Mesenchymal stem cell (in vitro differentiated cells and primary cell): ENCODE results near the gene TRPV2.

Experiments used
- DNase-seq: peaks from one replicate; pipeline ENCODE4 v3.0.0-alpha.2; 2013
- H2AFZ ChIP-seq: one replicate; pipeline ENCODE4 v1.6.1; 2013; ENCODE audit warnings: low read depth, mild to moderate bottlenecking, control low read depth, inconsistent platforms, low read length, moderate library complexity
- H2AK5ac ChIP-seq: 2 replicates; pipeline ENCODE4 v1.6.1; 2013; ENCODE audit warnings: low read length, moderate library complexity, mild to moderate bottlenecking, inconsistent platforms; ENCODE audit not compliant: severe bottlenecking
- H2BK120ac ChIP-seq: one replicate; pipeline ENCODE4 v1.6.1; 2013; ENCODE audit warnings: low read depth, mild to moderate bottlenecking, inconsistent platforms, low read length, moderate library complexity
- H2BK12ac ChIP-seq, 2 experiments: one replicate each; pipeline ENCODE4 v1.6.1; 2013; ENCODE audit warnings: inconsistent platforms in 2 of 2, low read length in 2 of 2, mild to moderate bottlenecking in 2 of 2, moderate library complexity in 2 of 2, control low read depth in 1 of 2
- H2BK15ac ChIP-seq: one replicate; pipeline ENCODE4 v1.6.1; 2013; ENCODE audit warnings: mild to moderate bottlenecking, low read depth, inconsistent platforms; ENCODE audit not compliant: poor library complexity, severe bottlenecking
- H2BK5ac ChIP-seq: 2 replicates; pipeline ENCODE4 v1.6.1; 2013; ENCODE audit warnings: low read depth, mild to moderate bottlenecking, low read length, control low read depth, inconsistent platforms; ENCODE audit not compliant: poor library complexity, severe bottlenecking
- H3K14ac ChIP-seq, 2 experiments: one replicate each; pipeline ENCODE4 v1.6.1; 2013; ENCODE audit warnings: inconsistent platforms in 2 of 2, low read length in 2 of 2, control low read depth in 1 of 2, mild to moderate bottlenecking in 1 of 2, moderate library complexity in 1 of 2
- H3K18ac ChIP-seq, 2 experiments: one replicate each; pipeline ENCODE4 v1.6.1; 2013; ENCODE audit warnings: inconsistent platforms in 2 of 2, low read length in 2 of 2, control low read depth in 1 of 2, low read depth in 1 of 2, mild to moderate bottlenecking in 1 of 2
- H3K23ac ChIP-seq, 2 experiments: one replicate each; pipeline ENCODE4 v1.6.1; 2013; ENCODE audit warnings: inconsistent platforms in 2 of 2, low read length in 2 of 2, mild to moderate bottlenecking in 2 of 2, moderate library complexity in 2 of 2, control low read depth in 1 of 2
- H3K27ac ChIP-seq: 2 replicates; pipeline ENCODE4 v1.5.1; 2013; ENCODE audit warnings: mild to moderate bottlenecking, moderate library complexity, low read length, control low read depth, inconsistent platforms; ENCODE audit not compliant: poor library complexity, severe bottlenecking
- H3K27me3 ChIP-seq, 2 experiments: 2 replicates each; pipeline versions ENCODE4 v1.6.1 to v1.7.0; 2013; ENCODE audit warnings: low read length in 2 of 2, mild to moderate bottlenecking in 2 of 2, moderate library complexity in 2 of 2, control low read depth in 1 of 2, inconsistent platforms in 1 of 2; ENCODE audit not compliant: control insufficient read depth in 1 of 2, insufficient read depth in 1 of 2
- H3K36me3 ChIP-seq, 2 experiments: 2 replicates each; pipeline versions ENCODE4 v1.6.1 to v1.7.0; 2013; ENCODE audit warnings: low read length in 2 of 2, control low read depth in 1 of 2, inconsistent platforms in 1 of 2, low read depth in 1 of 2, mild to moderate bottlenecking in 1 of 2; ENCODE audit not compliant: insufficient read depth in 2 of 2, control insufficient read depth in 1 of 2
- H3K4ac ChIP-seq, 2 experiments: one replicate each; pipeline ENCODE4 v1.6.1; 2013; ENCODE audit warnings: inconsistent platforms in 2 of 2, low read length in 2 of 2, mild to moderate bottlenecking in 2 of 2, moderate library complexity in 2 of 2, control low read depth in 1 of 2, low read depth in 1 of 2
- H3K4me1 ChIP-seq: 2 replicates; pipeline ENCODE4 v1.6.1; 2013; ENCODE audit warnings: low read depth, low read length, control low read depth; ENCODE audit not compliant: control insufficient read depth, insufficient read depth
- H3K4me2 ChIP-seq: 2 replicates; pipeline ENCODE4 v1.6.1; 2013; ENCODE audit warnings: low read length, mild to moderate bottlenecking, inconsistent platforms; ENCODE audit not compliant: poor library complexity, severe bottlenecking
- H3K4me3 ChIP-seq, 2 experiments: 2 replicates each; pipeline versions ENCODE4 v1.5.1 to v1.7.0; 2013; ENCODE audit warnings: low read length in 2 of 2, mild to moderate bottlenecking in 2 of 2, control low read depth in 1 of 2, low read depth in 1 of 2; ENCODE audit not compliant: insufficient read depth in 1 of 2
- H3K79me1 ChIP-seq: replicated peaks from 2 replicates; pipeline ENCODE4 v1.6.1; 2013; ENCODE audit warnings: mild to moderate bottlenecking, control low read depth, low read length, inconsistent platforms; ENCODE audit not compliant: poor library complexity, severe bottlenecking
- H3K9ac ChIP-seq: 2 replicates; pipeline ENCODE4 v1.7.0; 2013; ENCODE audit warnings: mild to moderate bottlenecking, low read length, moderate library complexity
- H3K9me3 ChIP-seq: 2 replicates; pipeline ENCODE4 v1.7.0; 2013; ENCODE audit warnings: mild to moderate bottlenecking, low read length; ENCODE audit not compliant: control insufficient read depth
- H4K8ac ChIP-seq: one replicate; pipeline ENCODE4 v1.6.1; 2013; ENCODE audit warnings: inconsistent platforms, mild to moderate bottlenecking, low read length, moderate library complexity
- H4K91ac ChIP-seq: one replicate; pipeline ENCODE4 v1.6.1; 2013; ENCODE audit warnings: mild to moderate bottlenecking, low read length, inconsistent platforms
- WGBS: methylation state at CpG from one replicate; pipeline ENCODE4 v1.1.7; 2013; ENCODE audit warnings: mixed read lengths; 5-methylcytosine and 5-hydroxymethylcytosine counted together

TRPV2 gene

DNA sequence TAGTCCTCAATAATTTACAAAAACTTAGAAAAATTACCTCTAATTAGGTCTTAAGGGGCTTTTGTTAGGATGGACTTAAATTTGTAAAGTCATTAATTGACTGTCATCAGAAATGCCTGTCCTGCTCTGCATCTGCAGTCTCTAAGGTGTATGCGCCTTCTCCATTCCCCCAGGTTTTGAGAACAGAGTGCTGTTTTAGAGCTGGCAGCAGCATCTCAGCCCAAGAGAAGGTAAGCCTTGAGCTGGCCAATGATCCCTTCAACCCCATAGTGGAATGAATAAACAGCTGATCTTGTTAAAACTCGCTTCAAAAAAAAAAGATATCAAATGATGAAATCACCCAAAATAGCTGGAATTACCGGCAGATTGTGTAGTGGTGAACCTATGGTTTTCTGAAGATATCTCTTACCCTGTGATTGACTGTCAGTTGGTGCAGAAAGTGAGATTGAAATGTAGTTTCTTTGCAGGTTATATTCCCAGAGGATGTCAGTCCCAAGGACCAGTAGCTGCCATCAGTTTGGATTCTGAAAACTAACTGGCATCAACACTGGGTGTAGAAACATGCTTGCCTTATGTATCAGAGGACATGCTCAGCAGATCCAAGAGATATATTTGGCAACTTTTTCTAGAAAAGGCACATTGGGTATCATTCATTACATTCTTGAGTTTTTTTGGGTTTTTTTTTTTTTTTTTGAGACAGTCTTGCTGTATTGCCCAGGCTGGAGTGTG, 25.7 kb downstream of the TRPV2 start:
- no peak overlapping the region for H3K23ac ChIP-seq
- no peak overlapping the region for H4K8ac ChIP-seq
- peak overlapping the region; percentile 94 for H3K9ac ChIP-seq
- H2AFZ ChIP-seq: no peak overlapping the region
- H3K27ac ChIP-seq: no peak overlapping the region
- peaks cover 7% of the 10 kb centered on the region for H3K79me1 ChIP-seq
- no peak overlapping the region for H2AK5ac ChIP-seq
- H2BK5ac ChIP-seq: no peak overlapping the region
- no peak overlapping the region for H3K14ac ChIP-seq
- no peak for DNase-seq
- H2BK120ac ChIP-seq: no peak overlapping the region
- no peaks in the 10 kb centered on the region for H3K9me3 ChIP-seq
- no peak overlapping the region for H2BK12ac ChIP-seq
- no peak overlapping the region for H3K4ac ChIP-seq
- H3K36me3 ChIP-seq: peaks cover 37 to 64% of the 10 kb centered on the region in 2 experiments
- H3K4me2 ChIP-seq: peak overlapping the region; percentile 28
- no peak overlapping the region for H2BK15ac ChIP-seq
- H3K4me1 ChIP-seq: peaks cover 28% of the 10 kb centered on the region
- H3K27me3 ChIP-seq: no peaks in the 10 kb centered on the region
- no peak overlapping the region for H4K91ac ChIP-seq
- 85% methylated on average over 2 of the region's 3 CpGs for WGBS
- H3K4me3 ChIP-seq: peak overlapping the region in 1 of 2 experiments; percentile 94
- H3K18ac ChIP-seq: no peak overlapping the region

DNA sequence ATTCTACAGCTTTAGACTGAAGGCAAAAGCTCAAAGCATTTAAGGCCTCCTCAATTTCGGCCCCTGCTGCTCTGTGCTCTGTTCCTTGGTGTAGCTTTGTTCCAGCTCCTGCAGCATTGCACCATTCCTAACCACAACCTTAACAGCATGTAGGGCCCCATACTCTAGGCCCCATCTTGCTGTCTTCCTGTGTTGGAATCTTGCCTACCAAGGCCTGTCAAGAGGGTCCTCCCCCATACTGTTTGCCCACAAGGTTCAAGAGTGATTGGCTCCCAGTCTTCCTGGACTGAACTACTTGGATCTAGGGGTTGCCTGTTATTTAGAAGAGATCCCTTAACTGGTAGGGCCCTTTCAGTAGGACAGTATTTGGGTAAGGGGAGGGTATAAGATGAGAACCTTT, 26.8 kb downstream of the TRPV2 start:
- Histone ChIP-seq H2BK120ac (no peak overlapping the region), H3K9me3 (no peaks in the 10 kb centered on the region)
- WGBS: 79% methylated on average over 1 of the region's 1 CpG

DNA sequence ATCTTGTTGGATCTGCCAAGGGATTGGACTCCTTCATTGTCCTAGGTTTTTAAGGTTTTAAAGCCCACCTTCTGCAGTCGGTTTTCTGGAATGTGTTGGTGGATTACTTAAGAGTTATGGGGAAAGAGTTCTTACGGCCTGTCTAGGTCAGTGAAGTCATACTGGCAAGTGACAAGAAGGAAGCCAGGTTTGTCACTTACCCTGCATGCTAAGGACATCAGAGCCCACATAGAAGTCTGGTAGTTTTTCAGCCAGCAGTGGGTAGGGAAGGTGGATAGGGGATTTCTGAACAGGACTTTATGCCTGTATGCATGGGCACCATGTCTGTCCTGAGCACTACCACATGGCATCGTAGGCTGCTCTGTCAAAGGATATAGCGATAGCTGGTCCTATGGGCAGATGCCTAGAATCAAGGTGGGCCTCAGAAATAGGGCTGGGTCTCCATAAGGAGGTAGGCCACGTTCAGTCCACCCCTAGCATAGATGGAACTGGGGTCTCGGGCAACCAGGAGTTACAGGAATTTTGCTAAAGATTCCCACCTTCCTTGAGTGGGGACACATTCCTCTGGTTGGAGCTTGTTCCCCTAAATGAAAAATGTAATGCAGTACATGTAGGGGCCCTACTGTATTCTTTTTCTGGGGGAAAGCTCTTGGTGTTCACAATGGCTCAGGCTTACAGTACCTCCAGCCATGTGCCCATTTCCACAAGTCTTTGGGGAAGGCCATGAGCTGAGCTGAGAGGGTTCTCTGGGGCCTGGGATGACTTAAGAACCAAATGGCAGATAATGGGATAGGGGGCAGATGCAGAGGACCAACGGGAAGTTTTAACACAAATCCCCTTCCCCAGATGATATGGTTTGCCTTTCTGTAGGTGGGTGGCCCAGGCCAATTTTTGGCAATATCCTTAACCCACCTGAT, 27.5 kb downstream of the TRPV2 start:
- no peak overlapping the region for H3K14ac ChIP-seq
- 79% methylated on average over 7 of the region's 7 CpGs for WGBS
- no peaks in the 10 kb centered on the region for H3K9me3 ChIP-seq
- peak overlapping the region; percentile 94 for H3K9ac ChIP-seq
- H3K79me1 ChIP-seq: peaks cover 7% of the 10 kb centered on the region
- H2AFZ ChIP-seq: no peak overlapping the region
- no peak overlapping the region for H2BK15ac ChIP-seq
- H3K4ac ChIP-seq: no peak overlapping the region
- H3K4me1 ChIP-seq: peaks cover 30% of the 10 kb centered on the region
- H4K91ac ChIP-seq: no peak overlapping the region
- DNase-seq: peak; percentile 43
- no peak overlapping the region for H2BK120ac ChIP-seq
- H2BK5ac ChIP-seq: no peak overlapping the region
- H3K27ac ChIP-seq: no peak overlapping the region
- H3K23ac ChIP-seq: no peak overlapping the region
- peak overlapping the region; percentile 52 for H4K8ac ChIP-seq
- H3K4me2 ChIP-seq: no peak overlapping the region
- H3K18ac ChIP-seq: peak overlapping the region in 1 of 2 experiments; percentile 28
- no peak overlapping the region for H2BK12ac ChIP-seq
- peaks cover 51 to 70% of the 10 kb centered on the region in 2 experiments for H3K36me3 ChIP-seq
- no peak overlapping the region for H3K4me3 ChIP-seq
- no peaks in the 10 kb centered on the region for H3K27me3 ChIP-seq
- H2AK5ac ChIP-seq: no peak overlapping the region

More for the DNA sequence above, 26.8 kb downstream of the TRPV2 start:
- no peak overlapping the region for H2AFZ ChIP-seq
- no peak overlapping the region for H3K14ac ChIP-seq
- H3K36me3 ChIP-seq: peaks cover 44 to 68% of the 10 kb centered on the region in 2 experiments
- no peak overlapping the region for H2BK12ac ChIP-seq
- no peak overlapping the region for H3K27ac ChIP-seq
- no peak overlapping the region for H4K91ac ChIP-seq
- peak; percentile 55 for DNase-seq
- H3K4me3 ChIP-seq: peak overlapping the region in 1 of 2 experiments; percentile 94
- H2BK5ac ChIP-seq: no peak overlapping the region
- H3K27me3 ChIP-seq: no peaks in the 10 kb centered on the region
- no peak overlapping the region for H2BK15ac ChIP-seq
- no peak overlapping the region for H4K8ac ChIP-seq
- H3K4ac ChIP-seq: no peak overlapping the region
- peak overlapping the region; percentile 94 for H3K9ac ChIP-seq
- H2AK5ac ChIP-seq: no peak overlapping the region
- H3K4me2 ChIP-seq: no peak overlapping the region
- peaks cover 7% of the 10 kb centered on the region for H3K79me1 ChIP-seq
- H3K4me1 ChIP-seq: peaks cover 28% of the 10 kb centered on the region
- H3K18ac ChIP-seq: no peak overlapping the region
- H3K23ac ChIP-seq: no peak overlapping the region
